Endodermal cell (in vitro differentiated cells): ENCODE results near the gene SDSL. TPM values are rescaled to one million over a fixed set of nuclear protein-coding genes. Genes with fewer than 3 reads are reported as not detected.

Source experiments
- DNase-seq: peaks from one replicate; pipeline ENCODE4 v3.0.0-alpha.2; 2017
- H3K27ac ChIP-seq: 2 replicates; pipeline ENCODE4 v1.5.1; 2013; ENCODE audit warnings: mild to moderate bottlenecking, low read depth, low read length, moderate library complexity
- H3K27me3 ChIP-seq: 2 replicates; pipeline ENCODE4 v1.6.1; 2013; ENCODE audit warnings: mild to moderate bottlenecking, low read length, moderate library complexity; ENCODE audit not compliant: insufficient read depth, control insufficient read depth, poor library complexity, severe bottlenecking
- H3K36me3 ChIP-seq: 2 replicates; pipeline ENCODE4 v1.7.0; 2013; ENCODE audit warnings: mild to moderate bottlenecking, low read length, moderate library complexity; ENCODE audit not compliant: control insufficient read depth, insufficient read depth
- H3K4me1 ChIP-seq: one replicate; pipeline ENCODE4 v1.7.0; 2013; ENCODE audit warnings: low read length; ENCODE audit not compliant: control insufficient read depth, insufficient read depth
- H3K4me3 ChIP-seq: 2 replicates; pipeline ENCODE4 v1.5.1; 2013; ENCODE audit warnings: mild to moderate bottlenecking, low read length, moderate library complexity
- H3K9ac ChIP-seq: 2 replicates; pipeline ENCODE4 v1.6.1; 2013; ENCODE audit warnings: mild to moderate bottlenecking, low read length, moderate library complexity; ENCODE audit not compliant: poor library complexity, severe bottlenecking; ENCODE audit errors: extremely low read depth
- H3K9me3 ChIP-seq: 2 replicates; pipeline ENCODE4 v1.6.1; 2013; ENCODE audit warnings: mild to moderate bottlenecking, low read length, moderate library complexity; ENCODE audit not compliant: control insufficient read depth
- H3K27ac Mint-ChIP-seq: 2 replicates; pipeline ENCODE4 v1.8.0; 2020; ENCODE audit warnings: mixed read lengths
- H3K27me3 Mint-ChIP-seq: 2 replicates; pipeline ENCODE4 v1.8.0; 2021; ENCODE audit warnings: mild to moderate bottlenecking, mixed read lengths; ENCODE audit not compliant: insufficient read depth
- H3K36me3 Mint-ChIP-seq: 2 replicates; pipeline ENCODE4 v1.8.0; 2020; ENCODE audit warnings: low read depth, mixed read lengths
- H3K4me1 Mint-ChIP-seq: 2 replicates; pipeline ENCODE4 v1.8.0; 2020; ENCODE audit warnings: mixed read lengths
- H3K4me3 Mint-ChIP-seq: 2 replicates; pipeline ENCODE4 v1.8.0; 2020; ENCODE audit warnings: mild to moderate bottlenecking, moderate library complexity, mixed read lengths
- H3K9me3 Mint-ChIP-seq: 2 replicates; pipeline ENCODE4 v1.8.0; 2020; ENCODE audit warnings: mild to moderate bottlenecking, mixed read lengths
- CTCF ChIP-seq: fragments of 200-600 bp; sonication (generic); conservative IDR thresholded peaks from 2 replicates; pipeline ENCODE4 v1.5.0; 2021; ENCODE audit warnings: antibody characterized with exemption, mild to moderate bottlenecking
- WGBS, 2 experiments: methylation state at CpG; one replicate each; pipeline versions ENCODE4 v1.1.5 to v1.1.7; 2013; ENCODE audit warnings: missing lambda C conversion rate in 2 of 2, mixed read lengths in 1 of 2; ENCODE audit not compliant: insufficient coverage in 1 of 2, insufficient read length in 1 of 2; 5-methylcytosine and 5-hydroxymethylcytosine counted together
- total RNA-seq, 2 donors: library from RNA; stranded (reverse); fragmentation: NEBNext Ultra II Directional in 1 of 2; extraction: Animal tissue kit (Norgen Biotek cat#: 25700) in 1 of 2; gene quantifications; 2 replicates in 1 of 2; 3 replicates in 1 of 2; pipeline ENCODE4 v1.2.1, GENCODE V29; 2021

SDSL gene
- total RNA-seq, 2 donors from 2014 or later, result 2.4 to 5.7 TPM

- Mint-ChIP-seq H3K27me3 (no peaks in the 10 kb centered on the region), H3K4me3 (no peak overlapping the region), H3K36me3 (peaks cover 27% of the 10 kb centered on the region), H3K9me3 (no peaks in the 10 kb centered on the region), H3K4me1 (no peaks in the 10 kb centered on the region), H3K27ac (no peak overlapping the region)
- Histone ChIP-seq H3K4me3 (no peak overlapping the region), H3K9me3 (no peaks in the 10 kb centered on the region), H3K36me3 (peaks cover 18% of the 10 kb centered on the region), H3K9ac (no peak overlapping the region), H3K4me1 (no peaks in the 10 kb centered on the region), H3K27me3 (no peaks in the 10 kb centered on the region), H3K27ac (no peak overlapping the region)
- WGBS, 2 experiments, result 86 to 93% methylated on average over 3 to 4 of the region's 4 CpGs
- TF ChIP-seq CTCF, result no peak
- no peak for DNase-seq
These were observed 40.0 kb upstream of the SDSL start for GRCh38 chr12:113382206-113382605.

- H3K27ac Mint-ChIP-seq, result no peak overlapping the region
These were observed 37.4 kb upstream of the SDSL start for GRCh38 chr12:113384778-113385177.

GRCh38 chr12:113385282-113385882, 36.8 kb upstream of the SDSL start:
- no peak for TF ChIP-seq CTCF
- Histone ChIP-seq H3K27me3 (no peaks in the 10 kb centered on the region), H3K9ac (no peak overlapping the region), H3K9me3 (no peaks in the 10 kb centered on the region), H3K36me3 (peaks cover 10% of the 10 kb centered on the region), H3K4me1 (no peaks in the 10 kb centered on the region), H3K4me3 (no peak overlapping the region), H3K27ac (no peak overlapping the region)
- no peak overlapping the region for H3K4me3 Mint-ChIP-seq
- peaks cover 32% of the 10 kb centered on the region for H3K36me3 Mint-ChIP-seq
- H3K9me3 Mint-ChIP-seq, result no peaks in the 10 kb centered on the region
- H3K4me1 Mint-ChIP-seq, result no peaks in the 10 kb centered on the region
- no peaks in the 10 kb centered on the region for H3K27me3 Mint-ChIP-seq
- whole genome bisulfite sequencing, 2 experiments, result 95 to 96% methylated on average over 4 to 6 of the region's 6 CpGs
- H3K27ac Mint-ChIP-seq, result no peak overlapping the region
- DNase-seq, result no peak

More at GRCh38 chr12:113384778-113385177, 37.4 kb upstream of the SDSL start:
- DNase-seq, result no peak
- Histone ChIP-seq H3K4me1 (no peaks in the 10 kb centered on the region), H3K27me3 (no peaks in the 10 kb centered on the region), H3K4me3 (no peak overlapping the region), H3K9ac (no peak overlapping the region), H3K27ac (no peak overlapping the region), H3K9me3 (no peaks in the 10 kb centered on the region), H3K36me3 (peaks cover 10% of the 10 kb centered on the region)
- TF ChIP-seq CTCF, result no peak
- Mint-ChIP-seq H3K4me1 (no peaks in the 10 kb centered on the region), H3K9me3 (no peaks in the 10 kb centered on the region), H3K27me3 (no peaks in the 10 kb centered on the region), H3K36me3 (peaks cover 32% of the 10 kb centered on the region), H3K4me3 (no peak overlapping the region)
- WGBS, 2 experiments, result 91 to 97% methylated on average over 5 to 14 of the region's 14 CpGs
